GM13977 (cell line): ENCODE measurements around the gene IGSF6.
A peak's percentile ranks its signal among the peaks of the same experiment; 100 is the strongest.
"Not testable (repeated sequence)": the region's sequence is repeated elsewhere in the genome, so short reads cannot be mapped to it uniquely, and the experiment has no call there.

Experiments
- DNase-seq: peaks from one replicate; pipeline ENCODE4 v3.0.0; 2012; ENCODE audit warnings: low spot score
- CTCF ChIP-seq: IDR thresholded peaks from 2 replicates; pipeline ENCODE4 v1.5.1; 2012; ENCODE audit warnings: mild to moderate bottlenecking, control low read depth; ENCODE audit not compliant: insufficient read depth; ENCODE audit errors: extremely low read depth, missing control alignments
- in situ Hi-C: fragments of 300-500 bp; cut with MboI; formaldehyde crosslinking; loops from one replicate; pipeline ENCODE4 v1.12.0; 2022; ENCODE audit warnings: low sequenced_read_pairs, low pct_unique_long_range_greater_than_20kb, mixed read lengths, inconsistent platforms; ENCODE audit not compliant: unreplicated experiment

The IGSF6 gene

GRCh38 chr16:21653571-21653970 lies 1.2 kb upstream of the IGSF6 start:
- in situ Hi-C loops: loop anchor here (10.0 kb wide), 2 partner anchors 51 to 59 kb away; partner anchors contain the start of gene METTL9
- no peak for TF ChIP-seq CTCF
- no peak for DNase-seq

DNA sequence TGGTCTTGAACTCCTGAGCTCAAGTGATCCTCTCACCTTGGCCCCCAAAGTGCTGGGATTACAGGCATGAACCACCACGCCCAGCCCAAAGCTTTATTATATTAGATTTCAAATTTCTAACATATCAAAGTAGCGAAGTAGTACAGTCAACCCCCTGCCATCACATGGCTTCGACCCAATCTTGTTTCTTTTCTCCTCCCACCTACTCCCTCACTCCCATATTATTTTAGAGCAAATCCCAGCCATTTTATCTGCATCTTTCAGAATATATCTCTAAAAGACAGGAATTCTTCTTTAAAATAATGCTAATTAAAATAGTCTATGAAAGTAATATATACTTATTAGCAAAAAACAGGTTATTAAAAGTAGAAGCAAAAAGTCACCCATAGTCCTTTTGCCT lies 893 bp downstream of the IGSF6 start:
- TF ChIP-seq CTCF: no peak
- no peak for DNase-seq
- in situ Hi-C loops: loop anchor here (10.0 kb wide), 2 partner anchors 53 to 57 kb away; partner anchors contain the start of gene METTL9

DNA sequence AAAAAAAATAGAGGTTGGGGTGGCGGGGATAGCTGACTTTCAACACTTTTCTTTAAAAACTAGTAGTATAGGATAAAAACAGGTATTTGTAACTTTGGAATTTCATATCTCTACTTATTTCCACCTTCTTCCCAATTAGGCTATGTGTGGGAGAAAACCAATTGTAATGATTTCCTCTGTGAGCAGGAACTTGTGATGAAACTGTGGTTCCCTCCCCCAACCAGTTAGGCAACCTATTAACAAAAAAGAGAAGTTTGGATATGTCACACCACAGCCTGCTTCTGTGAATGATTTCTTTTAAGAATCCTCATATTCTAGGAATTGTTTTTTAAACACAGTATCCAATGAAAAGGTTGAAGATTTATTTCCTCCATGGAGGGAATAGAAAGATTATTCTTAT lies 1.9 kb downstream of the IGSF6 start:
- in situ Hi-C loops: loop anchor here (10.0 kb wide), 2 partner anchors 54 to 56 kb away; partner anchors contain the start of gene METTL9
- no peak for TF ChIP-seq CTCF
- no peak for DNase-seq

DNA sequence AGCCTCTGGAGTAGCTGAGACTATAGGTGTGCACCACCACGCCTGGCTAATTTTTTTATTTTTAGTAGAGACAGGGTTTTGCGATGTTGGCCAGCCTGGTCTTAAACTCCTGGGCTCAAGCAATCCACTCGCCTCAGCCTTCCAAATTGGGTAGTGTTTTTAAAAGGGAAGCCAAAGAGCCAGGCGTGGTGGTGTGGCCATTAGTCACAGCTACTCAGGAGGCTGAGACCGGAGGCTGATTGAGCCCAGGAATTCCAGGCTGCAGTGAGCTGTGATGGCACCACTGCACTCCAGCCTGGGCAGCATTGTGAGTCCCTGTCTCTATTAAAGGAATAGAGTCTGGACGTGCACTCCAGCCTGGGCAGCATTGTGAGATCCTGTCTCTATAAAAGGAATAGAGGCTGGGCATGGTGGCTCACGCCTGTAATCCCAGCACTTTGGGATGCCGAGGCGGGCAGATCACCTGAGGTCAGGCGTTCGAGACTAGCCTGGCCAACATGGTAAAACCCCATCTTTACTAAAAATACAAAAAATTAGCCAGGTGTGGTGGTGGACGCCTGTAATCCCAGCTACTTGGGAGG lies 2.5 kb downstream of the IGSF6 start:
- in situ Hi-C loops: loop anchor here (10.0 kb wide), 2 partner anchors 55 kb away; partner anchors contain the start of gene METTL9
- DNase-seq: not testable (repeated sequence)

- no peak for DNase-seq
- TF ChIP-seq CTCF: no peak
- in situ Hi-C loops: no loop called here
Measured at GRCh38 chr16:21647562-21648164, 4.7 kb downstream of the IGSF6 start.

- peak; percentile 65 for DNase-seq
- no peak for TF ChIP-seq CTCF
- in situ Hi-C loops: no loop called here
Measured at GRCh38 chr16:21646721-21647561, 5.5 kb downstream of the IGSF6 start.

DNA sequence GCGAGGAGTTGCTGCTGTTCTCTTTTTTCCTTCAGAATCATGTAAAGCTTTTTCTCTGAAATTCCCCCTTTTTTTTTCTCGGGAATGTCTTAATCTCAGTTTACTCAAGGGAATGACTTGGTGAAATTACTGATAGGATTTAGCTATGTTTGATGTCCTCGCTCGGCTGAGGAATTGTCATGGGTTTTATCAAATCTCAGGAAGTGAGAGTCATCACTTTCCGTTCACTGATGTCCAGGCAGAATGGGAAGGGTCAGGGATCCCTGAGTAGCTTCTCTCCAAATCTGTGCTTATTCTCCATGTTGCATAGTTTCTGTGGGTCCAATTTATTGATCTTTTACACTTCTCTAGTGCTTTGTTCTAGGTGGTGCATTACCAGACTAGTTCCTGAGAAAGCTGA lies 6.3 kb downstream of the IGSF6 start:
- no peak for TF ChIP-seq CTCF
- no peak for DNase-seq
- in situ Hi-C loops: no loop called here
